SIG-M5 (cell line): ENCODE data around the gene KNL1.
"Not testable (repeated sequence)": the region's sequence is repeated elsewhere in the genome, so short reads cannot be mapped to it uniquely, and the experiment has no call there.

Experiments
- DNase-seq: peaks from one replicate; lab custom pipeline; 2025; lab: John Stamatoyannopoulos, UW

Gene KNL1

DNA sequence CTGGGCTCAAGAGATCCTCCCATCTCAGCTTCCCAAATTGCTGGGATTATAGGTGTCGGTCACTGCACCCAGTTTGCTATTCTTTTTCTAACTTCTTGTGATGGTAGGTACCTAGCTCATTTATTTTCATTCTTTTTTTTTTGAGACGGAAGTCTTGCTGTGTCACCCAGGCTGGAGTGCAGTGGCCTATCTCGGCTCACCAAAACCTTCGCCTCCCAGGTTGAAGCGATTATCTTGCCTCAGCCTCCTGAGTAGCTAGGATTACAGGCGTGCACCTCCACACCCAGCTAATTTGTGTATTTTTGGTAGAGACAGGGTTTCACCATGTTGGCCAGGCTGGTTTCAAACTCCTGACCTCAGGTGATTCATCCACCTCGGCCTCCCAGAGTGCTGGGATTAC, 70.9 kb downstream of the KNL1 start:
- no peak for DNase-seq

DNA sequence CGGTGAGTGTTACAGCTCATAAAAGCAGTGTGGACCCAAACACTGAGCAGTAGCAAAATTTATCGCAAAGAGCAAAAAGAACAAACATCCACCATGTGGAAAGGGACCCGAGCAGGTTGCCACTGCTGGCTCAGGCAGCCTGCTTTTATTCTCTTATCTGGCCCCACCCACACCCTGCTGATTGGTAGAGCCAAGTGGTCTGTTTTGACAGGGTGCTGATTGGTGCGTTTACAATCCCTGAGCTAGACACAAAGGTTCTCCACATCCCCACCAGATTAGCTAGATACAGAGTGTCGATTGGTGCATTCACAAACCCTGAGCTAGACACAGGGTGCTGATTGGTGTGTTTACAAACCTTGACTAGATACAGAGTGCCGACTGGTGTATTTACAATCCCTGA, 82.2 kb downstream of the KNL1 start:
- DNase-seq: not testable (repeated sequence)

DNA sequence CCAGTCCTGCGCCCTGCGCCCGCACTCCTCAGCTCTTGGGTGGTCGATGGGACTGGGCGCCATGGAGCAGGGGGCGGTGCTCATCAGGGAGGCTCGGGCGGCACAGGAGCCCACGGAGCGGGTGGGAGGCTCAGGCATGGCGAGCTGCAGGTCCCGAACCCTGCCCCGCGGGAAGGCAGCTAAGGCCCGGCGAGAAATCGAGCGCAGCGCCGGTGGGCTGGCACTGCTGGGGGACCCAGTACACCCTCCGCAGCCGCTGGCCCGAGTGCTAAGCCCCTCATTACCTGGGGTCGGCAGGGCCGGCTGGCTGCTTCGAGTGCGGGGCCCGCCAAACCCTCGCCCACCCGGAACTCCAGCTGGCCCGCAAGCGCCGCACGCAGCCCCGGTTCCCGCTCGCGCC, 82.9 kb downstream of the KNL1 start:
- DNase-seq: not testable (repeated sequence)

DNA sequence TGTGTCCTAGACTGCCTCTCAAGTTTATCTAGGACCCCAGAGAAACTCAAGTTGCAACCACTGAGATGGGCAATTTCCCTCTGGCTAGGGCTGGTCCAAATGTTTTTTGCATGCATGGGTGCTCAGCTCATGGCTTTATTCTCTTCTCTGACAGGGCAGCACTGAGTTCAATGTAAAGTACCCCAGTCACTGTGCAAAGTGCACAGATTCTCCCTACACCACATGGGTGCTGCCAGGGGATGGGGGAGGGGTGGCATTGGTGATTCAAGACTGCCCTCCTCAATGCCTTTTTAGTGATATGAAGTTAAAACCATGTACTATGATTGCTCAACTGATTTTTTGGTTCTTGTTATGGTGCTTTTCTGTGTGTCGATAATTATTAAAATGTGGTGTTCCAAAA, 86.1 kb downstream of the KNL1 start:
- DNase-seq: no peak

DNA sequence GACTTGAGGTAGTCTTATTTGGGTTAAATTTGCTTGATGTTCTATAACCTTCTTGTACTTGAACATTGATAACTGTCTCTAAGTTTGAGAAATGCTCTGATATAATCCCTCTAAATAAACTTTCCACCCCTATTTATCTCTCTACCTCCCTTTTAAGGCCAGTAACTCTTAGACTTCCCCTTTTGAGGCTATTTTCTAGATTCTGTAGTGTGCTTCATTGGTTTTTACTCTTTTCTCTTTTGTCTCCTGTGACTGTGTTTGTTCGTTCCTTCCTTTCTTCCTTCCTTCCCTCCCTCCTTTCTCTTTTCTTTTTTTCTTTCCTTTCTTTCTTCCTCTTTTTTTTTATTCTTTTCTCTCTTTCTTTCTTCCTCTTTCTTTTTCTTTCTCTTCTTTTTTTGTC, 86.9 kb downstream of the KNL1 start:
- not testable (repeated sequence) for DNase-seq

DNA sequence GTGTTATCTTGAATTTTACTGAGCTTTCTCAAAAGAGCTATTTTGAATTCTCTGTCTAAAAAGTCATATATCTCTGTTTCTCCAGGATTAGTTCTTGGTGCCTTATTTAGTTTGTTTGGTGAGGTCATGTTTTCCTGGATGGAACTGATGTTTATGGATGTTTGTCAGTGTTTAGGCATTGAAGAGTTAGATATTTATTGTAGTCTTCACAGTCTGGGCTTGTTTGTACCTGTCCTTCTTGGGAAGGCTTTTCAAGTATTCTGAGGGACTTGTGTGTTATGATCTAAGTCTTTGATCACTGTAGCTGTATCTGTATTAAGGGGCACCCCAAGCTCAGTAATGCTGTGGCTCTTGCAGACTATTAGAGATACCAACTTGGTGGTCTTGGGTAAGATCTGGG, 90.3 kb downstream of the KNL1 start:
- no peak for DNase-seq

DNA sequence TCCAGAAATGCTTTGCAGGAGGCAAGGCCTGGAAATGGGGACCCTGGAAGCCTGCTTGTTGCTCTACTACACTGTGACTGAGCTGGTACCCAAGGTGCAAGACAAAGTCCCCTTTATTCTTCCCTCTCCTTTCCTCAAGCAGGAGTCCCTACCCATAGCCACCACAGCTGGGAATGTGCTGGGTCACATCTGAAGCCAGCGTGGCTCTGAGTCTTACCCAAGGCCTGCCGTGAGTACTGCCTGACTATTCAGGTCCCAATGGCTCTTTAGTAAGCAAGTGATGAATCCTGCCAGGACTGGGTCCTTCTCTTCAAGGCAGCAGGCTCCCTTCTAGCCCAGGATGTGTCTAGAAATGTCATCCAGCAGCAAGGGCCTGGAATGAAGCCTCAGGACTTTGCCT, 91.3 kb downstream of the KNL1 start:
- no peak for DNase-seq

DNA sequence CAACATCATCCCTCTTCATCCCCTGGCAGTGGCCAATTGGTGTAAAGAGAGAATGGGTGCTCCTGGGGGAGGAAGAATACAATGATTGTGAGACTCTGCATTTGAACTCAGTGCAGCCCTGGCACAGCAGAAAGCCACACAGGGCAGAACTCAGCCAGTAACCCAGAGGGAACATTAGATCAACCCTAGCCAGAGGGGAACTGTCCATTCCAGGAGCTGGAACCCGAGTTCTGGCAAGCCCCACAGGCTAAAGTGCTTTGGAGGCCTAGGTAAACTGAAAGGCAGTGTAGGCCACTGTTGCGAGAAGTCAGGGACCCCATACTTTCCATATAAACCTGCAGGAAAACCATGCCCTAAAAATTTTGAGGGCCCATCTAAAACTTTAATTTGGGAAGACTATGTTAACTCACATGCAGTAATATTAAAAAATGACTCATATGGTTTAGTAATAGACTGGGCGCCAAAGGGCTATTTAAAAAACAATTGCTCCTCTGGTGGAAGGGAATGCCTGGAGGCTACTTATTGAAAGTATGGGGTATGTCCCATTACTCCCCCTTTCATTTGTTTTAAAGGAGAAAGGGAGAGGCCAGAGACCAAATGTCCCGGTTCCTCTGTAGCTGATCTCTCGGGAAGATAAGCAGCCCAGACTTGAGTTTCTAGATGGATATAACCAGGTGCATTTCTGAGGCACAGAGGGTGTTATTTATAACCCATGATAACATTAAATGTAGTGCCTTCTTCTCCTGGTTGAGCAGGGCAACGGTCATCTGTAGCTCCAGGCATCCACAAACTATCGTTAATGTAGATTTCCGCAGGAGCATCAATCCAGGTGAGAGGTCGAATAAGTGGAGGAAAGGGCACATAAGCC, 95.1 kb downstream of the KNL1 start:
- no peak for DNase-seq

DNA sequence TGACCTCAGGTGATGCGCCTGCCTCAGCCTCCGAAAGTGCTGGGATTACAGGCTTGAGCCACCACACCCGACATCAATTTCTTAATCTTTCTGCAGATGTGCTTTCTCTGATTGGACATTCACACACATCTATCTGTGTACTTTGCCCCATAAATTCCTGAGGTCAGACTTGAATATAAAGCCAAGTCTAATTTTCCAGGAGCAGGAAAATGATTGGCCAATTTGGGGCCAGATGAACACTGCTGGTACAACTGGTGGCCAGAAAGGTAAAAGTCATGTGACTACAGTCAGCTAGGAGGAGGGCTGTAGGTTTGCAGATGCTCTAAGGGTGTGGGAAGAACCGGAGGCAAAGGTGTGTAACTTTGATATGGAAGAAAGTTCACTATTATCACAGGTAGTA, 97.7 kb downstream of the KNL1 start:
- no peak for DNase-seq

DNA sequence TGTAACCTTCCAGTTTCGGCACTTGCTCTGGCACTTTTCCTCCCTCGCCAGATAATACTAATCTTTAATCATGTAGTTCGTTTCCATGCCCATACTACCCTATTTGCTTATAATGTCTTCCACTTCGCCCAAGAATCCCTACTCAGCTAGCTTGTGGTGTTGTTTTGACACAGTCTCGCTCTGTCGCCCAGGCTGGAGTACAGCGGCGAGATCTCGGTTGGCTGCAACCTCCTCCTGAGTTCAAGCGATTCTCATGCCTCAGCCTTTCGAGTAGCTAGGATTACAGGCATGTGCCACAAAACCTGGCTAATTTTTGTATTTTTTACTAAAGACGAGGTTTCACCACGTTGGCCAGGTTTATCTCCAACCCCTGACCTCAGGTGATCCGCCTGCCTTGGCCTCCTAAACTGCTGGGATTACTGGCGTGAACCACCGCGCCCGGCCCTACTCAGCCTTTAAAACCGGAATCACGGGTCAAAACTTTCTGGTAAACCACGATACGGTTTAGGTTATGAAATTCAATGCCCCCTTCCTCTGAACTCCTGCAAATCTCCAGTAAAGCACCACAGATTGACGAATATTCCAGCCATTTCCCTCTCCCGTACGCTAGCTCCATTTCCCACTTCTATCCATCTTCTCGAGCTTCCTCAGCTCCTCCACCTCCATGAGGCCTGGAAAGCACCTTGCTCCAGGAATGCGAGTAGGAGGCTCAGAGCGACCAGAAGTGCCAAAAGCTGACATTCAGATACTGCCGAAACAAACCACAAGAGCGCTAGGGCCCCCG, 100.0 kb downstream of the KNL1 start:
- no peak for DNase-seq

DNA sequence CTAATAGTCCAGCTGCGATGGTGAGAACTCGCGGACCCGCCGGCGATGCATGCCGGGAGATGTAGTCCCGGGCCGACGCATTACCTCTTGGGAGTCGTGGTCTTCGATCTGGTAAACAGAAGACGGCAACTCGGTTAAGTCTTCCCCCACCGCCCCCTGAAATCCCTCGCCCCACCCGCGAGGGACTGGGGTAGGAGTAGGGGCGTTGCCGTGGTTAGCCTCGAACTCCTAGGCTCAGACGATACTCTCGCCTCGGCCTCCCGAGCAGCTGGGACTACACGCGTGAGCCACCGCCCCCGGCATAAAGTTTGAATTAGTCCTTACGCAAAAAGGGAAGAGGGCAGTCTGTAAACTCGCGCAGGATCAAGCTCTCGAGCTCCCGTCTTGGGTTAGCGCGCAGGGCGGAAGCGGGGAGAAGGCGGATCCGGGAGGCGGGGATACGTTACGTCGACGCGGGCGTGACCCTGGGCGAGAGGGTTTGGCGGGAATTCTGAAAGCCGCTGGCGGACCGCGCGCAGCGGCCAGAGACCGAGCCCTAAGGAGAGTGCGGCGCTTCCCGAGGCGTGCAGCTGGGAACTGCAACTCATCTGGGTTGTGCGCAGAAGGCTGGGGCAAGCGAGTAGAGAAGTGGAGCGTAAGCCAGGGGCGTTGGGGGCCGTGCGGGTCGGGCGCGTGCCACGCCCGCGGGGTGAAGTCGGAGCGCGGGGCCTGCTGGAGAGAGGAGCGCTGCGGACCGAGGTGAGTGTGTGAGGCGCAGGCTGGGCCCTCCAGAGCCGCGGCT, 100.8 kb downstream of the KNL1 start, which contains the start of gene RAD51:
TSS of gene RAD51 (plus strand) at position 487 of the 781 bp plus-strand sequence. CDS start 3,585 bp downstream, outside the sequence.
- DNase-seq: peak; percentile 88

DNA sequence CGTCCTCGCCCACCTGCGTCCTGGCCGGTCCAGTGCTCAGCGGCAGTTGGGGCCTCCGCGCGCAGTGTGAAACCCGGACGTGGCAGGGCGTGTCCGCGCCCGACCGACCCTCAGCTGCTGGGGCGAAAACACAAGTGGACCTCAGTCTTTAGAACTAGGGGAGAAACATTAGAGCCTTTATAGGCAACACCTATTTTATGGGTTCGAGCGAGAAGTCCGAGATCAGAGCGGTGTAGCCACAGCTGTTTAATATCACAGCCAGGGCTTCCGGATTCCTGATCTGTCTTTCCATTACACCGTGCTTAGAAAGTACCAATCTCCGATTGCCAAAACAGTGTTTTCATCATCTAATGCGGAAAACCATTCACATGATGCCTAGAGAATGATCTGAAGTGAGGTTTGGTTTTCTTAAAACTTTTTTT, 101.4 kb downstream of the KNL1 start:
- no peak for DNase-seq

DNA sequence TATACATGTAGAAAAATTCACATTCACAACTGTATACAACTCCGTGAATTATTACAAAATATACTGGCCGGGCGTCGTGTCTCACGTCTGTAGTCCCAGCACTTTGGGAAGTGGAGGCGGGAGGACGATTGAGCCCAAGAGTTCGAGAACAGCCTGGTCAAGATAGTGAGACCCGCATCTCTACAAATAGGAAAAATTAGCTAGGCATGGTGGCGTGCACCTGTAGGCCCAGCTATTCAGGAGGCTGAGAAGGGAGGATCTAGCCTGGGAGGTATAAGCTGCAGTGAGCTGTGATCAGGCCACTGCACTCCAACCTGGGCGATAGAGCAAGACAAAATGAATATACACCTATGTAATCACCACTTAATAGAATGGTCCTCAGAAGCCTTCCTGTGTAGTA, 102.2 kb downstream of the KNL1 start:
- DNase-seq: no peak

DNA sequence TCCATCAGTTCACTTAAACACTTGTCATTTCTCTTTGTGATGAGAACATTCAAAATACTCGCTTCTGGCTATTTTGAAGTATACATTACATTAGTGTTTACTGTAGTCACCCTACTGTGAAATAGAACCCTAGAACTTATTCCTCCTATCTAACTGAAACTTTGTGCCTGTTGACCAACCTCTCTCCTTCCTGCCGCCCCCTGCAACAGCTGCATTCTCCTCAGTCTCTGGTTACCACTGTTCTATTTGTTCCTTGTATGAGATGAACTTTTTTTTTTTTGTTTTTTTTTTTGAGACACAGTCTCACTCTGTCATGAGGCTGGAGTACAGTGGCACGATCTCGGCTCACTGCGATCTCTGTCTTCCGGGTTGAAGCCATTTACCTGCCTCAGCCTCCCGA, 103.9 kb downstream of the KNL1 start:
- no peak for DNase-seq

DNA sequence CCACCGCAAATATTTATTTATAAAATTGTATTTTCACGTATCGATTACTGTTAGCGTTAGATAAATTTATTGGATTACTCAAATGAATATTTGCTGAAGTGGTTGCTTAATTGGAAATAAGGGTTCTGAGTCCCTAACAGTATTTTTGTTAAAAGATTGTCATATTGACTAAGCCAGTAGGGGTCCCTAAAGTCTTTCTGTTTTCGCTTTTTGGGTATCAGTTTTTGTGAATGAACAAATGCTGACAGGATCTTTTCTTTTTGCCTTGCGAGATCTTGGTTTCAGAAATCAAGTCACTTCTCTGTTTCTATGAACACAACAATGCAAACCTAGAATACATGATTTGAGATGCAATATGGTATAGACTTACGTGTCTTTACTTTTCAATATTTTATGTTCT, 108.0 kb downstream of the KNL1 start:
- DNase-seq: no peak

DNA sequence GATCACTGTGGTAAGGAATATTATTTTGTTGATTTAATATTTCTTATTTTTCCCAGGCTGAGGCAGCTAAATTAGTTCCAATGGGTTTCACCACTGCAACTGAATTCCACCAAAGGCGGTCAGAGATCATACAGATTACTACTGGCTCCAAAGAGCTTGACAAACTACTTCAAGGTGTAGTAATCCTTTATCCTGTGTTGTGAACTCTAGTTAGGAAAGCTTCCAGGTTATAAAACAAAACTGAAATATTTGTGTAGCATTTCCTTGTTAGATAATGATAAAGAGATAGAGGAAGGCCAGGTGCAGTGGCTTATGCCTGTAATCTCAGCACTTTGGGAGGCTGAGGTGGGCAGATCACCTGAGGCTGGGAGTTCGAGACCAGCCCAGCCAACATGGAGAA, 112.1 kb downstream of the KNL1 start:
- DNase-seq: no peak
